PC-9 (cell line): ENCODE measurements around the gene DECR2.

Experiments used
- EZH2 ChIP-seq: fragments of 200-600 bp; sonication (generic); IDR thresholded peaks from 2 replicates; pipeline ENCODE4 v1.8.0; 2017; ENCODE audit warnings: antibody characterized with exemption, low read depth
- TF ChIP-seq, protein P1 (sequence below): fragments of 200-600 bp; sonication (generic); conservative IDR thresholded peaks from 2 replicates; pipeline ENCODE4 v1.6.1; 2017; ENCODE audit warnings: mixed run types, antibody characterized with exemption, mild to moderate bottlenecking, moderate library complexity

DNA sequence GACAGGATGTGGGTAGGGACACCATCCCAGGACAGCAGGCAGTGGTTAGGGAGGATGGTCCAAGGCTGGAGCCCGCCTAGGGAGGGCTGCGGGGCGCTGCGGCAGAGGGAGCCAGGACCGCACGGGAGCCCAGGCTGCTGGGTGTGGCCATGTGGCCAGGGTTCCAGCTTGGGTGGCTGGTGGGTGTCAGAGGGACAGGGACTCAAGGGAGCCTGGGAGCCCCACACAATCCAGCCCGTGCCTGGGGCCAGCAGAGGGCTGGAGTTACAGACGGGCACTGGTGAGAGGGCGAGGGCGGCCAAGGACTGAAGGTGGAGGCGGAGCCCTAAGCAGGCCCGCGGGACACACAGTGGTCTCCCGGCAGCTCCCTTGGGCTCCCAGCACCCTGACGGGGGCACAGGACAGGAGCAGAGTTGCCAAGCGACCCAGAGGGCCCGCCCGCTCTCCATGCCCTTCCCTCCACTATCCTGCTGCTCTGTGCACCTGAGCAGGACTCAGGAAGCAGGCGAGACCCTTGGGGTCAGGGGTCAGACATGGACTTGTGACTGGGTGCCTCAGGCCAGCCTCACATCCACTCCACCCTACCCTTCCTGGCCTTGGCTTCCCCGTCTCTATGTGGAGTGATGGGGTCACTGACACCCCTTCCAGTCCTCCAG is 38.4 kb upstream of the DECR2 start:
- TF ChIP-seq EZH2 = no peak
- TF ChIP-seq, protein P1, sequence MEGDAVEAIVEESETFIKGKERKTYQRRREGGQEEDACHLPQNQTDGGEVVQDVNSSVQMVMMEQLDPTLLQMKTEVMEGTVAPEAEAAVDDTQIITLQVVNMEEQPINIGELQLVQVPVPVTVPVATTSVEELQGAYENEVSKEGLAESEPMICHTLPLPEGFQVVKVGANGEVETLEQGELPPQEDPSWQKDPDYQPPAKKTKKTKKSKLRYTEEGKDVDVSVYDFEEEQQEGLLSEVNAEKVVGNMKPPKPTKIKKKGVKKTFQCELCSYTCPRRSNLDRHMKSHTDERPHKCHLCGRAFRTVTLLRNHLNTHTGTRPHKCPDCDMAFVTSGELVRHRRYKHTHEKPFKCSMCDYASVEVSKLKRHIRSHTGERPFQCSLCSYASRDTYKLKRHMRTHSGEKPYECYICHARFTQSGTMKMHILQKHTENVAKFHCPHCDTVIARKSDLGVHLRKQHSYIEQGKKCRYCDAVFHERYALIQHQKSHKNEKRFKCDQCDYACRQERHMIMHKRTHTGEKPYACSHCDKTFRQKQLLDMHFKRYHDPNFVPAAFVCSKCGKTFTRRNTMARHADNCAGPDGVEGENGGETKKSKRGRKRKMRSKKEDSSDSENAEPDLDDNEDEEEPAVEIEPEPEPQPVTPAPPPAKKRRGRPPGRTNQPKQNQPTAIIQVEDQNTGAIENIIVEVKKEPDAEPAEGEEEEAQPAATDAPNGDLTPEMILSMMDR = no peak
